H1 (cell line): ENCODE measurements around the gene IQGAP1. TPM values are rescaled to one million over a fixed set of nuclear protein-coding genes. Genes with fewer than 3 reads are reported as not detected.

Source experiments
- CTCF ChIA-PET: fragments of 300-600 bp; sonication (Branson Sonifier 250); formaldehyde crosslinking; loops from one replicate; lab custom pipeline; 2021; ENCODE audit not compliant: partially characterized antibody; lab: Charles Lee
- POLR2A ChIA-PET: fragments of 300-600 bp; sonication (Branson Sonifier 250); formaldehyde crosslinking; loops from one replicate; lab custom pipeline; 2021; ENCODE audit warnings: inconsistent platforms; ENCODE audit not compliant: partially characterized antibody; lab: Charles Lee
- DNase-seq, 2 experiments: peaks; one replicate each; pipeline versions ENCODE4 v3.0.0 to v3.0.0-alpha.2; 2010 to 2022; ENCODE audit warnings: low spot score in 2 of 2, low read depth in 1 of 2, mixed read lengths in 1 of 2
- FAIRE-seq: peaks from 2 replicates; lab custom pipeline; 2011; peaks lifted over from hg19 to GRCh38; lab: Jason Lieb, UNC
- H2AFZ ChIP-seq: 2 replicates; pipeline ENCODE4 v1.8.1; 2012; ENCODE audit warnings: low read length, inconsistent platforms
- H2AK5ac ChIP-seq: 2 replicates; pipeline ENCODE4 v1.6.1; 2013; ENCODE audit warnings: low read depth, low read length
- H2BK120ac ChIP-seq: replicated peaks from 2 replicates; pipeline ENCODE3; 2013; ENCODE audit warnings: low read depth, low read length, inconsistent platforms
- H2BK12ac ChIP-seq: 2 replicates; pipeline ENCODE4 v1.6.1; 2013; ENCODE audit warnings: low read depth, low read length
- H2BK15ac ChIP-seq: 2 replicates; pipeline ENCODE4 v1.6.1; 2013; ENCODE audit warnings: low read length
- H2BK20ac ChIP-seq: 2 replicates; pipeline ENCODE4 v1.6.1; 2013; ENCODE audit warnings: low read length
- H2BK5ac ChIP-seq: 2 replicates; pipeline ENCODE4 v1.6.1; 2013; ENCODE audit warnings: low read depth, low read length
- H3K14ac ChIP-seq: 2 replicates; pipeline ENCODE4 v1.6.1; 2013; ENCODE audit warnings: inconsistent platforms; ENCODE audit not compliant: insufficient read length
- H3K18ac ChIP-seq: 2 replicates; pipeline ENCODE4 v1.6.1; 2013; ENCODE audit warnings: low read length; ENCODE audit errors: extremely low read depth
- H3K23ac ChIP-seq: 2 replicates; pipeline ENCODE4 v1.6.1; 2013; ENCODE audit warnings: inconsistent platforms; ENCODE audit not compliant: insufficient read length
- H3K23me2 ChIP-seq: 2 replicates; pipeline ENCODE4 v1.6.1; 2013; ENCODE audit warnings: low read depth, low read length
- H3K27ac ChIP-seq: 2 replicates; pipeline ENCODE4 v1.6.1; 2011; ENCODE audit warnings: low read depth, low read length, inconsistent platforms
- H3K27me3 ChIP-seq, 4 experiments: replicated peaks in 1 of 4; 1 replicate in 1 of 4; 2 replicates in 3 of 4; pipeline versions ENCODE4 v1.6.1 to v1.8.1; 2011 to 2013; ENCODE audit warnings: low read length in 3 of 4, mild to moderate bottlenecking in 3 of 4, inconsistent platforms in 2 of 4, mixed read lengths in 2 of 4, moderate library complexity in 1 of 4; ENCODE audit not compliant: control insufficient read depth in 3 of 4, insufficient read depth in 3 of 4; ENCODE audit errors: extremely low read depth in 1 of 4
- H3K36me3 ChIP-seq, 4 experiments: 2 replicates each; pipeline versions ENCODE4 v1.6.1 to v1.8.1; 2011 to 2013; ENCODE audit warnings: mild to moderate bottlenecking in 4 of 4, low read length in 3 of 4, moderate library complexity in 2 of 4, control low read depth in 1 of 4, inconsistent platforms in 1 of 4; ENCODE audit not compliant: insufficient read depth in 4 of 4, control insufficient read depth in 2 of 4
- H3K4ac ChIP-seq: replicated peaks from 2 replicates; pipeline ENCODE3; 2013; ENCODE audit warnings: low read length, low read depth, mixed read lengths, inconsistent platforms; ENCODE audit not compliant: insufficient read length
- H3K4me1 ChIP-seq, 4 experiments: replicated peaks in 1 of 4; 1 replicate in 1 of 4; 2 replicates in 3 of 4; pipeline versions ENCODE4 v1.6.1 to v1.8.1; 2011 to 2013; ENCODE audit warnings: low read length in 3 of 4, inconsistent platforms in 2 of 4, mixed read lengths in 1 of 4; ENCODE audit not compliant: insufficient read depth in 4 of 4, control insufficient read depth in 3 of 4
- H3K4me2 ChIP-seq, 2 experiments: 2 replicates each; pipeline versions ENCODE4 v1.6.1 to v1.8.1; 2011 to 2013; ENCODE audit warnings: low read depth in 2 of 2, low read length in 2 of 2, control low read depth in 1 of 2, inconsistent platforms in 1 of 2, mild to moderate bottlenecking in 1 of 2; ENCODE audit not compliant: insufficient read depth in 1 of 2
- H3K4me3 ChIP-seq, 4 experiments: fragments of 200-600, 300-600 bp in 1 of 4; sonication (generic), shearing (Covaris generic), sonication (Bioruptor Twin) in 1 of 4; 2 replicates each; pipeline versions ENCODE4 v1.5.1 to v1.8.1; 2011 to 2016; ENCODE audit warnings: low read length in 4 of 4, low read depth in 3 of 4, control low read depth in 2 of 4, inconsistent platforms in 2 of 4, mild to moderate bottlenecking in 2 of 4, mixed read lengths in 1 of 4, moderate library complexity in 1 of 4; ENCODE audit not compliant: insufficient read depth in 2 of 4; ENCODE audit errors: extremely low read depth in 1 of 4
- H3K56ac ChIP-seq: replicated peaks from 2 replicates; pipeline ENCODE3; 2013; ENCODE audit warnings: low read depth, mild to moderate bottlenecking, mixed read lengths, low read length, inconsistent platforms; ENCODE audit not compliant: insufficient read length
- H3K79me1 ChIP-seq: 2 replicates; pipeline ENCODE4 v1.6.1; 2013; ENCODE audit warnings: low read depth, low read length, control low read depth
- H3K79me2 ChIP-seq, 2 experiments: 2 replicates each; pipeline versions ENCODE4 v1.6.1 to v1.8.1; 2012 to 2013; ENCODE audit warnings: low read length in 2 of 2, mild to moderate bottlenecking in 2 of 2, inconsistent platforms in 1 of 2; ENCODE audit not compliant: insufficient read depth in 2 of 2, control insufficient read depth in 1 of 2
- H3K9ac ChIP-seq, 4 experiments: replicated peaks in 1 of 4; 1 replicate in 1 of 4; 2 replicates in 3 of 4; pipeline versions ENCODE4 v1.6.1 to v1.8.1; 2011 to 2013; ENCODE audit warnings: low read depth in 3 of 4, low read length in 3 of 4, control low read depth in 2 of 4, mild to moderate bottlenecking in 2 of 4, moderate library complexity in 2 of 4, inconsistent platforms in 1 of 4; ENCODE audit errors: extremely low read depth in 1 of 4
- H3K9me3 ChIP-seq, 2 experiments: 2 replicates each; pipeline versions ENCODE4 v1.6.1 to v1.8.1; 2012 to 2013; ENCODE audit warnings: mild to moderate bottlenecking in 2 of 2, moderate library complexity in 2 of 2, control low read depth in 1 of 2, inconsistent platforms in 1 of 2, low read depth in 1 of 2, low read length in 1 of 2, mixed read lengths in 1 of 2; ENCODE audit not compliant: insufficient read depth in 2 of 2
- H4K20me1 ChIP-seq, 2 experiments: replicated peaks in 1 of 2; 2 replicates each; pipeline versions ENCODE3 to v1.8.1; 2011 to 2013; ENCODE audit warnings: inconsistent platforms in 2 of 2, low read length in 2 of 2, mild to moderate bottlenecking in 1 of 2; ENCODE audit not compliant: insufficient read depth in 2 of 2, control insufficient read depth in 1 of 2
- H4K5ac ChIP-seq: 2 replicates; pipeline ENCODE4 v1.6.1; 2013; ENCODE audit warnings: low read length, low read depth, mixed read lengths, inconsistent platforms; ENCODE audit not compliant: insufficient read length
- H4K8ac ChIP-seq: 2 replicates; pipeline ENCODE4 v1.8.0; 2013; ENCODE audit warnings: mild to moderate bottlenecking, moderate library complexity, low read length, inconsistent platforms; ENCODE audit not compliant: insufficient read depth; ENCODE audit errors: extremely low read depth
- H4K91ac ChIP-seq: replicated peaks from 2 replicates; pipeline ENCODE3; 2013; ENCODE audit warnings: low read length, mixed read lengths, inconsistent platforms; ENCODE audit not compliant: insufficient read length
- CEBPB ChIP-seq: IDR thresholded peaks from 2 replicates; pipeline ENCODE4 v1.6.1; 2012; ENCODE audit warnings: low read depth, low read length
- TAF7 ChIP-seq: optimal IDR thresholded peaks from 2 replicates; pipeline ENCODE3; 2011; ENCODE audit warnings: low read depth, mild to moderate bottlenecking, inconsistent platforms, low read length, moderate library complexity, borderline replicate concordance
- WGBS, 2 experiments: shearing (Covaris generic) in 1 of 2; methylation state at CpG; one replicate each; pipeline versions ENCODE4 v1.1.6 to v1.1.7; 2013 to 2015; ENCODE audit warnings: low lambda C conversion rate in 2 of 2, mixed read lengths in 2 of 2, inconsistent platforms in 1 of 2, low coverage in 1 of 2, missing lambda C conversion rate in 1 of 2; ENCODE audit not compliant: insufficient replicate concordance in 2 of 2, insufficient coverage in 1 of 2, insufficient read length in 1 of 2; ENCODE audit errors: extremely low coverage in 1 of 2, missing lambda C conversion rate in 1 of 2; 5-methylcytosine and 5-hydroxymethylcytosine counted together
- polyA plus RNA-seq, 7 experiments: library from polyadenylated mRNA; depleted of rRNA in 3 of 7; stranded (reverse) in 5 of 7; unstranded in 2 of 7; fragments of >200 nt in 5 of 7; fragments of 200-250 nt in 2 of 7; gene quantifications; 1 replicate in 5 of 7; 2 replicates in 1 of 7; 4 replicates in 1 of 7; pipeline versions ENCODE4 v1.2.1 to v1.2.3, GENCODE V29; 2011 to 2013; ENCODE audit warnings: missing spikeins in 2 of 7, mixed read lengths in 2 of 7
- total RNA-seq: library from RNA; stranded (reverse); fragmentation: NEBNext Ultra II Directional; extraction: Animal tissue kit (Norgen Biotek cat#: 25700); gene quantifications from 2 replicates; pipeline ENCODE4 v1.2.1, GENCODE V29; 2021

IQGAP1 gene
- total and polyA plus RNA-seq, 2 of the 8 experiments (the other 6 are each of a cell fraction or from before 2014, with no cell fraction given) = 56.0 to 138 TPM

- Histone ChIP-seq H4K20me1 (no peaks in the 10 kb centered on the region), H3K14ac (no peak overlapping the region), H3K27me3 (no peaks in the 10 kb centered on the region), H2BK5ac (peak overlapping the region; percentile 88; the same call in 1 of the 2 replicates), H3K27ac (no peak overlapping the region), H2AFZ (no peak overlapping the region), H4K5ac (peak overlapping the region; percentile 59), H3K79me2 (peaks cover 5 to 80% of the 10 kb centered on the region in 2 experiments), H2BK120ac (no peak overlapping the region), H3K23me2 (no peaks in the 10 kb centered on the region; the same call in 1 of the 2 replicates), H3K18ac (no peak overlapping the region; the same call in 1 of the 2 replicates), H3K36me3 (peaks cover 0 to 6% (median 0%) of the 10 kb centered on the region in 4 experiments; a peak in 1 of 8 replicates), H3K4me2 (peak overlapping the region in 1 of 2 experiments; percentile 47; a peak in 2 of 4 replicates), H3K79me1 (no peaks in the 10 kb centered on the region; the same call in 1 of the 2 replicates), H2AK5ac (0 out of 2 replicates have a peak overlapping the region, but pooled peaks have one; percentile 90), H4K91ac (peak overlapping the region; percentile 67), H3K23ac (no peak overlapping the region), H3K56ac (no peak overlapping the region), H2BK15ac (no peak overlapping the region), H3K9me3 (no peaks in the 10 kb centered on the region), H3K9ac (no peak overlapping the region), H2BK12ac (peak overlapping the region; percentile 35; the same call in 1 of the 2 replicates), H3K4ac (no peak overlapping the region), H3K4me3 (no peak overlapping the region), H4K8ac (no peak overlapping the region), H2BK20ac (0 out of 2 replicates have a peak overlapping the region, but pooled peaks have one; percentile 62), H3K4me1 (peaks cover 9 to 31% (median 27%) of the 10 kb centered on the region in 4 experiments)
- 100% methylated on average over 1 of the region's 1 CpG; no CpG with 5 or more reads in 1 of the 2 experiments for WGBS, 2 experiments
- no peak for FAIRE-seq
- POLR2A ChIA-PET = interaction anchor here (1.6 to 4.8 kb wide), 2 partner anchors 13 to 18 kb away, joined by 5 to 25 read pairs; no protein-coding TSS in a partner anchor
- DNase-seq = no peak
- CTCF ChIA-PET = interaction anchor here (0.9 to 1.7 kb wide), 9 partner anchors 12 to 100 kb away, joined by 3 to 5 read pairs (median 3); no protein-coding TSS in a partner anchor
- TF ChIP-seq TAF7 = no peak
- TF ChIP-seq CEBPB = no peak
These were observed 6.0 kb downstream of the IQGAP1 start for GRCh38 chr15:90394074-90394473.
